ENCODE measurements around the gene TEKTIP1.
"Not testable (repeated sequence)": the region's sequence is repeated elsewhere in the genome, so short reads cannot be mapped to it uniquely, and the experiment has no call there.

TEKTIP1 gene

GRCh38 chr19:3508121-3508661 lies 30.8 kb upstream of the TEKTIP1 start:
- not testable (repeated sequence) for DNase-seq

- DNase-seq = peak; percentile 30
Observed at GRCh38 chr19:3508771-3509535, 30.0 kb upstream of the TEKTIP1 start.

GRCh38 chr19:3509566-3509989 lies 29.4 kb upstream of the TEKTIP1 start:
- peak; percentile 52 for DNase-seq

- no peak for DNase-seq
Observed at GRCh38 chr19:3510727-3511126, 28.2 kb upstream of the TEKTIP1 start.

- no peak for DNase-seq
Observed at GRCh38 chr19:3511506-3512251, 27.3 kb upstream of the TEKTIP1 start.

GRCh38 chr19:3512562-3513228 lies 26.3 kb upstream of the TEKTIP1 start:
- DNase-seq = no peak

- no peak for DNase-seq
Observed at GRCh38 chr19:3513229-3514140, 25.5 kb upstream of the TEKTIP1 start.

- DNase-seq = peak; percentile 22
Observed at GRCh38 chr19:3514930-3515329, 24.0 kb upstream of the TEKTIP1 start.

GRCh38 chr19:3515891-3516422 lies 23.0 kb upstream of the TEKTIP1 start:
- DNase-seq = peak; percentile 48

GRCh38 chr19:3516675-3517207 lies 22.2 kb upstream of the TEKTIP1 start:
- no peak for DNase-seq

GRCh38 chr19:3517638-3518037 lies 21.3 kb upstream of the TEKTIP1 start:
- no peak for DNase-seq

GRCh38 chr19:3518255-3518654 lies 20.7 kb upstream of the TEKTIP1 start:
- no peak for DNase-seq

GRCh38 chr19:3518659-3519058 lies 20.3 kb upstream of the TEKTIP1 start:
- no peak for DNase-seq

GRCh38 chr19:3519126-3519525 lies 19.8 kb upstream of the TEKTIP1 start:
- DNase-seq = no peak

- no peak for DNase-seq
Observed at GRCh38 chr19:3520166-3521103, 18.5 kb upstream of the TEKTIP1 start.

GRCh38 chr19:3521104-3521445 lies 17.9 kb upstream of the TEKTIP1 start:
- DNase-seq = no peak

GRCh38 chr19:3522421-3523360 lies 16.3 kb upstream of the TEKTIP1 start:
- no peak for DNase-seq

GRCh38 chr19:3523361-3524077 lies 15.5 kb upstream of the TEKTIP1 start:
- no peak for DNase-seq

All from fibroblast of skin of right quadriceps (primary cell).